Measurements from ENCODE around the gene TRABD2A. TPM values are rescaled to one million over a fixed set of nuclear protein-coding genes. Genes with fewer than 3 reads are reported as not detected.

Gene TRABD2A
- total RNA-seq, 6 donors from 2014 or later = 2.0 to 22.0 (median 6.2) TPM

- Histone ChIP-seq H3K4me3 (peak overlapping the region; percentile 76 to 94 (median 84)), H3K9me3 (no peaks in the 10 kb centered on the region), H3K4me1 (peaks cover 11 to 26% (median 24%) of the 10 kb centered on the region in 4 donors), H3K27me3 (no peaks in the 10 kb centered on the region), H3K36me3 (peaks cover 0 to 4% (median 0%) of the 10 kb centered on the region in 4 donors), H3K27ac (peak overlapping the region; percentile 93 to 98 (median 96))
- 5 to 7% methylated on average over 15 of the region's 15 CpGs for WGBS, 2 donors
- ATAC-seq (ENCODE audit: low FRiP score in 2 of 2) (peak; percentile 73 to 82), DNase-seq (peak; percentile 72 to 89)
- peak; percentile 63 to 76 for TF ChIP-seq POLR2AphosphoS5 (IDR thresholded peaks at IDR 0.05)
- TF ChIP-seq CTCF (IDR thresholded peaks at IDR 0.05) = no peak
- peak in 3 of 4 donors; percentile 30 to 64 (median 38) for TF ChIP-seq POLR2A (IDR thresholded peaks at IDR 0.05)
- TF ChIP-seq EP300 (IDR thresholded peaks at IDR 0.05) = peak in 1 of 4 donors; percentile 17
Measured at GRCh38 chr2:84906900-84907714, 26.2 kb upstream of the TRABD2A start.

GRCh38 chr2:84906108-84906899 lies 25.4 kb upstream of the TRABD2A start:
- Histone ChIP-seq H3K4me3 (peak overlapping the region; percentile 76 to 94 (median 84)), H3K9me3 (no peaks in the 10 kb centered on the region), H3K27ac (peak overlapping the region; percentile 93 to 98 (median 96)), H3K27me3 (no peaks in the 10 kb centered on the region), H3K36me3 (peaks cover 0 to 4% (median 0%) of the 10 kb centered on the region in 4 donors), H3K4me1 (peaks cover 11 to 26% (median 24%) of the 10 kb centered on the region in 4 donors)
- ATAC-seq (ENCODE audit: low FRiP score in 2 of 2) (peak; percentile 11 to 26), DNase-seq (peak; percentile 57 to 89)
- 0 to 3% methylated on average over 20 to 38 of the region's 38 CpGs for WGBS, 2 donors
- TF ChIP-seq POLR2AphosphoS5 (IDR thresholded peaks at IDR 0.05) = no peak
- no peak for TF ChIP-seq CTCF (IDR thresholded peaks at IDR 0.05)
- TF ChIP-seq EP300 (IDR thresholded peaks at IDR 0.05) = no peak
- TF ChIP-seq POLR2A (IDR thresholded peaks at IDR 0.05) = no peak

- 0 to 1% methylated on average over 46 of the region's 94 CpGs for WGBS, 2 donors
- Histone ChIP-seq H3K4me1 (peaks cover 11 to 26% (median 24%) of the 10 kb centered on the region in 4 donors), H3K36me3 (peaks cover 0 to 4% (median 0%) of the 10 kb centered on the region in 4 donors), H3K4me3 (peak within 1 kb of the TSS; percentile 76 to 94 (median 84)), H3K27me3 (no peaks in the 10 kb centered on the region), H3K27ac (peak within 1 kb of the TSS; percentile 93 to 98 (median 96)), H3K9me3 (no peaks in the 10 kb centered on the region)
- TF ChIP-seq POLR2AphosphoS5 (IDR thresholded peaks at IDR 0.05) = peak; percentile 99
- TF ChIP-seq CTCF (IDR thresholded peaks at IDR 0.05) = peak in 5 of 6 experiments; percentile 25 to 45 (median 42)
- TF ChIP-seq POLR2A (IDR thresholded peaks at IDR 0.05) = peak; percentile 89 to 99 (median 97)
- TF ChIP-seq EP300 (IDR thresholded peaks at IDR 0.05) = peak in 3 of 4 donors; percentile 0 to 80 (median 56)
- ATAC-seq (ENCODE audit: low FRiP score in 2 of 2) (peak; percentile 91 to 94), DNase-seq (peak; percentile 90 to 98)
Measured at GRCh38 chr2:84905181-84906107, 24.6 kb upstream of the TRABD2A start, which contains the start of gene TMSB10. TSS of gene TMSB10 (plus strand) at chr2:84905656.

- WGBS, 2 donors = 0% methylated on average over 18 to 21 of the region's 21 CpGs
- H3K9me3 ChIP-seq = no peaks in the 10 kb centered on the region
- peak overlapping the region; percentile 93 to 98 (median 96) for H3K27ac ChIP-seq
- peak; percentile 22 to 92 (median 72) for TF ChIP-seq EP300 (IDR thresholded peaks at IDR 0.05)
- peak; percentile 87 to 97 for TF ChIP-seq POLR2AphosphoS5 (IDR thresholded peaks at IDR 0.05)
- peak in 3 of 4 donors; percentile 2 to 50 (median 14) for TF ChIP-seq POLR2A (IDR thresholded peaks at IDR 0.05)
- no peak for TF ChIP-seq CTCF (IDR thresholded peaks at IDR 0.05)
- peak; percentile 73 to 84 for ATAC-seq (ENCODE audit: low FRiP score in 2 of 2)
- peak overlapping the region; percentile 64 to 94 (median 78) for H3K4me3 ChIP-seq
- H3K27me3 ChIP-seq = no peaks in the 10 kb centered on the region
- DNase-seq = peak in 1 of 2 donors; percentile 94
- peaks cover 11 to 26% (median 24%) of the 10 kb centered on the region in 4 donors for H3K4me1 ChIP-seq
- peaks cover 0 to 4% (median 0%) of the 10 kb centered on the region in 4 donors for H3K36me3 ChIP-seq
Measured at GRCh38 chr2:84904717-84905174, 23.9 kb upstream of the TRABD2A start.
